Calu3 (cell line): ENCODE results near the gene RGSL1. TPM values are rescaled to one million over a fixed set of nuclear protein-coding genes. Genes with fewer than 3 reads are reported as not detected.

Experiments
- BruUV-seq: library from RNA; stranded (reverse); fragments of 400-500 nt; replicated peaks from 2 replicates; lab custom pipeline; 2021; lab: Mats Ljungman, UMichigan
- CTCF ChIA-PET: fragments of 300-600 bp; sonication (Branson Sonifier 250); formaldehyde crosslinking; loops from one replicate; lab custom pipeline; 2022; ENCODE audit warnings: antibody characterized with exemption; lab: Charles Lee
- DNase-seq: peaks from one replicate; pipeline ENCODE4 v3.0.0; 2022
- H3K27ac Mint-ChIP-seq: one replicate; pipeline ENCODE4 v1.8.0; 2022; ENCODE audit warnings: mixed read lengths; ENCODE audit not compliant: unreplicated experiment
- H3K27me3 Mint-ChIP-seq: one replicate; pipeline ENCODE4 v1.8.0; 2022; ENCODE audit warnings: mixed read lengths; ENCODE audit not compliant: unreplicated experiment
- H3K36me3 Mint-ChIP-seq: one replicate; pipeline ENCODE4 v1.8.0; 2022; ENCODE audit warnings: mild to moderate bottlenecking, moderate library complexity, mixed read lengths; ENCODE audit not compliant: insufficient read depth, unreplicated experiment
- H3K4me1 Mint-ChIP-seq: one replicate; pipeline ENCODE4 v1.8.0; 2022; ENCODE audit warnings: mild to moderate bottlenecking, low read depth, mixed read lengths; ENCODE audit not compliant: unreplicated experiment
- H3K4me3 Mint-ChIP-seq: one replicate; pipeline ENCODE4 v1.8.0; 2022; ENCODE audit warnings: mild to moderate bottlenecking, low read depth, moderate library complexity, mixed read lengths; ENCODE audit not compliant: unreplicated experiment
- H3K9me3 Mint-ChIP-seq: one replicate; pipeline ENCODE4 v1.8.0; 2022; ENCODE audit warnings: low read depth, mixed read lengths; ENCODE audit not compliant: unreplicated experiment
- CTCF ChIP-seq: fragments of 200-600 bp; IDR thresholded peaks from one replicate; pipeline ENCODE4 v1.8.0; 2022; ENCODE audit warnings: antibody characterized with exemption; ENCODE audit not compliant: unreplicated experiment
- intact Hi-C: fragments of 100-400 bp; cut with micrococcal nuclease; formaldehyde crosslinking; loops from one replicate; pipeline ENCODE4 v1.10.0; 2022; ENCODE audit not compliant: unreplicated experiment
- total RNA-seq: library from RNA; stranded (reverse); gene quantifications from 2 replicates; pipeline ENCODE4 v1.2.3, GENCODE V29; 2022

Gene RGSL1
- total RNA-seq, 1 experiment from 2014 or later: not detected

GRCh38 chr1:182549346-182549745 lies 99.4 kb downstream of the RGSL1 start:
- DNase-seq: no peak
- BruUV-seq: no TSS peak
- Mint-ChIP-seq H3K36me3 (no peaks in the 10 kb centered on the region), H3K9me3 (peaks cover 4% of the 10 kb centered on the region), H3K27ac (no peak overlapping the region), H3K4me1 (no peaks in the 10 kb centered on the region), H3K4me3 (no peak overlapping the region), H3K27me3 (peaks cover 57% of the 10 kb centered on the region)
- CTCF ChIA-PET: no interaction called here
- intact Hi-C loops: no loop called here
- TF ChIP-seq CTCF: no peak

GRCh38 chr1:182549811-182550210 lies 99.9 kb downstream of the RGSL1 start:
- BruUV-seq: no TSS peak
- DNase-seq: no peak
- Mint-ChIP-seq H3K27me3 (peaks cover 52% of the 10 kb centered on the region), H3K36me3 (no peaks in the 10 kb centered on the region), H3K4me1 (no peaks in the 10 kb centered on the region), H3K27ac (no peak overlapping the region), H3K9me3 (peaks cover 4% of the 10 kb centered on the region), H3K4me3 (no peak overlapping the region)
- intact Hi-C loops: no loop called here
- no peak for TF ChIP-seq CTCF
- CTCF ChIA-PET: no interaction called here

- no peaks in the 10 kb centered on the region for H3K36me3 Mint-ChIP-seq
- H3K9me3 Mint-ChIP-seq: peaks cover 4% of the 10 kb centered on the region
- no peak for DNase-seq
- H3K27me3 Mint-ChIP-seq: peaks cover 31% of the 10 kb centered on the region
- CTCF ChIA-PET: no interaction called here
- no peak overlapping the region for H3K4me3 Mint-ChIP-seq
- no peak for TF ChIP-seq CTCF
- H3K4me1 Mint-ChIP-seq: no peaks in the 10 kb centered on the region
- BruUV-seq: no TSS peak
- intact Hi-C loops: no loop called here
- H3K27ac Mint-ChIP-seq: no peak overlapping the region
Observed at GRCh38 chr1:182552527-182552926, 102.6 kb downstream of the RGSL1 start.

GRCh38 chr1:182555493-182555892 lies 105.5 kb downstream of the RGSL1 start:
- H3K27me3 Mint-ChIP-seq: peaks cover 36% of the 10 kb centered on the region
- no peak for TF ChIP-seq CTCF
- no TSS peak for BruUV-seq
- peaks cover 4% of the 10 kb centered on the region for H3K9me3 Mint-ChIP-seq
- H3K27ac Mint-ChIP-seq: no peak overlapping the region
- H3K4me1 Mint-ChIP-seq: no peaks in the 10 kb centered on the region
- intact Hi-C loops: no loop called here
- CTCF ChIA-PET: no interaction called here
- no peak overlapping the region for H3K4me3 Mint-ChIP-seq
- no peak for DNase-seq
- H3K36me3 Mint-ChIP-seq: no peaks in the 10 kb centered on the region
